NCI-H510A treated with DMSO at 0.1 percent for 48 hours (cell line): ENCODE results near the gene CEP78.
"Not testable (repeated sequence)": the region's sequence is repeated elsewhere in the genome, so short reads cannot be mapped to it uniquely, and the experiment has no call there.

Experiments used
- DNase-seq: peaks from one replicate; lab custom pipeline; 2025; lab: John Stamatoyannopoulos, UW

The CEP78 gene

GRCh38 chr9:78235762-78236550 lies at the start of gene CEP78:
TSS of gene CEP78 (plus strand) at chr9:78236075. CDS start at chr9:78236351, 276 bp downstream.
- peak; percentile 77 for DNase-seq

- DNase-seq, result no peak
Measured at GRCh38 chr9:78187763-78188484, 48.0 kb upstream of the CEP78 start.

GRCh38 chr9:78188594-78188993 lies 47.3 kb upstream of the CEP78 start:
- DNase-seq, result no peak

- no peak for DNase-seq
Measured at GRCh38 chr9:78189001-78189400, 46.9 kb upstream of the CEP78 start.

- no peak for DNase-seq
Measured at GRCh38 chr9:78189461-78189860, 46.4 kb upstream of the CEP78 start.

GRCh38 chr9:78191931-78192330 lies 43.9 kb upstream of the CEP78 start:
- no peak for DNase-seq

GRCh38 chr9:78196258-78196657 lies 39.6 kb upstream of the CEP78 start:
- DNase-seq, result no peak

- peak; percentile 19 for DNase-seq
Measured at GRCh38 chr9:78201158-78201777, 34.6 kb upstream of the CEP78 start.

GRCh38 chr9:78207319-78207718 lies 28.6 kb upstream of the CEP78 start:
- no peak for DNase-seq

- DNase-seq, result no peak
Measured at GRCh38 chr9:78207901-78208300, 28.0 kb upstream of the CEP78 start.

- DNase-seq, result no peak
Measured at GRCh38 chr9:78209127-78209526, 26.7 kb upstream of the CEP78 start.

GRCh38 chr9:78210841-78211301 lies 25.0 kb upstream of the CEP78 start:
- DNase-seq, result no peak

GRCh38 chr9:78212868-78213267 lies 23.0 kb upstream of the CEP78 start:
- DNase-seq, result no peak

- no peak for DNase-seq
Measured at GRCh38 chr9:78213712-78214111, 22.2 kb upstream of the CEP78 start.

- no peak for DNase-seq
Measured at GRCh38 chr9:78214492-78214891, 21.4 kb upstream of the CEP78 start.

GRCh38 chr9:78215706-78216105 lies 20.2 kb upstream of the CEP78 start:
- no peak for DNase-seq

GRCh38 chr9:78218890-78219289 lies 17.0 kb upstream of the CEP78 start:
- DNase-seq, result peak; percentile 49

GRCh38 chr9:78221425-78221824 lies 14.4 kb upstream of the CEP78 start:
- no peak for DNase-seq

- not testable (repeated sequence) for DNase-seq
Measured at GRCh38 chr9:78221841-78222240, 14.0 kb upstream of the CEP78 start.

GRCh38 chr9:78230761-78231160 lies 5.1 kb upstream of the CEP78 start:
- no peak for DNase-seq

GRCh38 chr9:78232471-78232870 lies 3.4 kb upstream of the CEP78 start:
- not testable (repeated sequence) for DNase-seq

GRCh38 chr9:78234810-78235209 lies 1.1 kb upstream of the CEP78 start:
- no peak for DNase-seq

GRCh38 chr9:78235256-78235761 lies 566 bp upstream of the CEP78 start:
- DNase-seq, result peak; percentile 14
